IMR-90 (cell line): ENCODE results near the gene TMEM120A.

Experiments
- MAZ ChIP-seq: IDR thresholded peaks from 2 replicates; pipeline ENCODE4 v1.6.1; 2012; ENCODE audit warnings: low read depth, mild to moderate bottlenecking, low read length, improper control_type of control experiment, moderate library complexity, borderline replicate concordance
- POLR2A ChIP-seq: IDR thresholded peaks from 2 replicates; pipeline ENCODE4 v1.6.1; 2012; ENCODE audit warnings: mild to moderate bottlenecking, low read depth, low read length
- RCOR1 ChIP-seq: IDR thresholded peaks from 2 replicates; pipeline ENCODE4 v1.6.1; 2012; ENCODE audit warnings: mild to moderate bottlenecking, low read length, improper control_type of control experiment; ENCODE audit not compliant: insufficient replicate concordance
- SMC3 ChIP-seq: fragments of 150-350 bp; IDR thresholded peaks from 2 replicates; pipeline ENCODE4 v1.6.1; 2016; ENCODE audit warnings: low read depth, mild to moderate bottlenecking, antibody characterized with exemption, low read length, moderate library complexity
- TF ChIP-seq, protein P1 (sequence below): fragments of 150-350 bp; IDR thresholded peaks from 2 replicates; pipeline ENCODE4 v1.6.1; 2017; ENCODE audit warnings: mild to moderate bottlenecking, antibody characterized with exemption, low read length, low read depth
- TF ChIP-seq, protein P2 (sequence below): conservative IDR thresholded peaks from 2 replicates; pipeline ENCODE4 v1.5.1; 2012; ENCODE audit warnings: mild to moderate bottlenecking, low read depth, low read length, improper control_type of control experiment
- TF ChIP-seq, protein P3 (sequence below): fragments of 150-350 bp; IDR thresholded peaks from 2 replicates; pipeline ENCODE4 v1.6.1; 2016; ENCODE audit warnings: low read depth, mild to moderate bottlenecking, low read length, moderate library complexity, borderline replicate concordance

DNA sequence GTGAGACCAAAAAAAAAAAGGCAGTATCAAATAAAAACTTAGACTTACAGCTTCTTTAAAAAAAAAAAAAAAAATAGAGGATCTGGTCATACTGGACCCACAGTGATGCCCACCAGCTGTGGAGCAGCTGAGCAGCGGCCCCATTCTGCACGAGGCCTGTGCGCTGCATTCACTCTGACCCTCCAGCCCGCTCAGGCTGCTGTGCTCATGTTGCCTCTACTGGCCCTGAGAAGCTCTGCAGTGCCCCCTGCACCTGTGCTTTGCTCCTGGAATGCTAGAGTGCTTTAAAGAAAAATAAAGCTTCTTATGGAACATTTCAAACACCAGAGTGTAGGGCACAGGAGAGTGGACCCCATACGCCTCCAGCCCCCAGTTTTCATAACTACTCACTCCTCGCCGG lies 33.2 kb downstream of the TMEM120A start:
- TF ChIP-seq, protein P1, sequence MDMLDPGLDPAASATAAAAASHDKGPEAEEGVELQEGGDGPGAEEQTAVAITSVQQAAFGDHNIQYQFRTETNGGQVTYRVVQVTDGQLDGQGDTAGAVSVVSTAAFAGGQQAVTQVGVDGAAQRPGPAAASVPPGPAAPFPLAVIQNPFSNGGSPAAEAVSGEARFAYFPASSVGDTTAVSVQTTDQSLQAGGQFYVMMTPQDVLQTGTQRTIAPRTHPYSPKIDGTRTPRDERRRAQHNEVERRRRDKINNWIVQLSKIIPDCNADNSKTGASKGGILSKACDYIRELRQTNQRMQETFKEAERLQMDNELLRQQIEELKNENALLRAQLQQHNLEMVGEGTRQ: no peak
- no peak for TF ChIP-seq POLR2A
- TF ChIP-seq MAZ: no peak
- TF ChIP-seq, protein P2, sequence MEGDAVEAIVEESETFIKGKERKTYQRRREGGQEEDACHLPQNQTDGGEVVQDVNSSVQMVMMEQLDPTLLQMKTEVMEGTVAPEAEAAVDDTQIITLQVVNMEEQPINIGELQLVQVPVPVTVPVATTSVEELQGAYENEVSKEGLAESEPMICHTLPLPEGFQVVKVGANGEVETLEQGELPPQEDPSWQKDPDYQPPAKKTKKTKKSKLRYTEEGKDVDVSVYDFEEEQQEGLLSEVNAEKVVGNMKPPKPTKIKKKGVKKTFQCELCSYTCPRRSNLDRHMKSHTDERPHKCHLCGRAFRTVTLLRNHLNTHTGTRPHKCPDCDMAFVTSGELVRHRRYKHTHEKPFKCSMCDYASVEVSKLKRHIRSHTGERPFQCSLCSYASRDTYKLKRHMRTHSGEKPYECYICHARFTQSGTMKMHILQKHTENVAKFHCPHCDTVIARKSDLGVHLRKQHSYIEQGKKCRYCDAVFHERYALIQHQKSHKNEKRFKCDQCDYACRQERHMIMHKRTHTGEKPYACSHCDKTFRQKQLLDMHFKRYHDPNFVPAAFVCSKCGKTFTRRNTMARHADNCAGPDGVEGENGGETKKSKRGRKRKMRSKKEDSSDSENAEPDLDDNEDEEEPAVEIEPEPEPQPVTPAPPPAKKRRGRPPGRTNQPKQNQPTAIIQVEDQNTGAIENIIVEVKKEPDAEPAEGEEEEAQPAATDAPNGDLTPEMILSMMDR: no peak
- no peak for TF ChIP-seq SMC3
- TF ChIP-seq RCOR1: no peak
- TF ChIP-seq, protein P3, sequence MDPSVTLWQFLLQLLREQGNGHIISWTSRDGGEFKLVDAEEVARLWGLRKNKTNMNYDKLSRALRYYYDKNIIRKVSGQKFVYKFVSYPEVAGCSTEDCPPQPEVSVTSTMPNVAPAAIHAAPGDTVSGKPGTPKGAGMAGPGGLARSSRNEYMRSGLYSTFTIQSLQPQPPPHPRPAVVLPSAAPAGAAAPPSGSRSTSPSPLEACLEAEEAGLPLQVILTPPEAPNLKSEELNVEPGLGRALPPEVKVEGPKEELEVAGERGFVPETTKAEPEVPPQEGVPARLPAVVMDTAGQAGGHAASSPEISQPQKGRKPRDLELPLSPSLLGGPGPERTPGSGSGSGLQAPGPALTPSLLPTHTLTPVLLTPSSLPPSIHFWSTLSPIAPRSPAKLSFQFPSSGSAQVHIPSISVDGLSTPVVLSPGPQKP: no peak
